ENCODE results near the gene OLR1. TPM values are rescaled to one million over a fixed set of nuclear protein-coding genes. Genes with fewer than 3 reads are reported as not detected.

The OLR1 gene
- total and polyA plus RNA-seq, 2 of the 4 experiments (the other 2 are of a cell fraction) = 3.2 to 4.1 TPM

DNA sequence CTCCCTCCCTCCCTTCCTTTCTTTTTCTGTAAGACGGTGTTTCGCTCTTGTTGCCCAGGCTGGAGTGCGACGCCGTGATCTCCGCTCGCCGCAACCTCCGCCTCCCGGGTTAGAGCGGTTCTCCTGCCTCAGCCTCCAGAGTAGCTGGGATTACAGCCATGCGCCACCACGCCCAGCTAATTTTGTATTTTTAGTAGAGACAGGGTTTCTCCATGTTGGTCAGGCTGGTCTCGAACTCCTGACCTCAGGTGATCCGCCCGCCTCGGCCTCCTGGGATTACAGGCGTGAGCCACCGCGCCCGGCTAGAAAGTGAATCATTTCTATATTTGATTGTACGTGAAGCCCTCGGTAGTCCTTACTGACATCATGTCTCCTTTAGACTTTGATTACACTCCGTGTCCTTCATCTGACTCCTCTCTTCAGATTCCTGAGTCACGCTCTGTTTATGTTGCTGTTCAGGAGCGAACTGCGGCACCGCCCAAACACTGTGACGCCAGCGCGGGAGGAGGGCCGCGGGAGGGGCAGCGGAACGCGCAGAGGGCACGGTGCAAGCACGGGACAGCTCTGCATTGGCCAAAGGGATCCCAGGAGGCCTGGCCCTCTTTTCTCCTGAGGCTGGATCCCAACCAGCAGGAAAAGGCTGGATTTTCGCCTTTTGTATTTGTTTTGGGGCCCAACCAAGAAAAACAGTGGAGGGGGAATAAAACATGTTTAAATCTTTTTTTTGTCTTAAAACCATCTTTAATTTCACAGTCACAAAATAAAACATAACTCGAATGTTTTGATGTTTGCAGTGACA is 40.2 kb upstream of the OLR1 start:
- in situ Hi-C loops (cut with MboI; ENCODE audit: low sequenced_read_pairs) = no loop called here
- POLR2A ChIA-PET (ENCODE audit: unreplicated experiment) = interaction anchor here (1.0 to 1.9 kb wide), 2 partner anchors 23 to 40 kb away, joined by 3 to 6 read pairs; partner anchors contain the start of gene OLR1
- TF ChIP-seq SMC3 (IDR thresholded peaks at IDR 0.05; ENCODE audit: low read depth, low read length) (no peak), BHLHE40 (IDR thresholded peaks at IDR 0.05; ENCODE audit: low read depth, low read length) (peak; percentile 96), MXI1 (IDR thresholded peaks at IDR 0.05; ENCODE audit: borderline replicate concordance, low read depth, low read length) (0 out of 2 replicates have a peak, but pooled peaks have one; percentile 19), RAD21 (IDR thresholded peaks at IDR 0.05; ENCODE audit: low read length) (no peak; the same call in 1 of the 2 replicates), NFE2L2 (IDR thresholded peaks at IDR 0.05; ENCODE audit: low read depth, low read length) (peak; percentile 86), RFX5 (IDR thresholded peaks at IDR 0.05; ENCODE audit: low read depth, low read length) (no peak), CEBPB (IDR thresholded peaks at IDR 0.05; ENCODE audit: low read depth, low read length) (0 out of 2 replicates have a peak, but pooled peaks have one; percentile 11), POLR2A (IDR thresholded peaks at IDR 0.05; ENCODE audit: low read depth, low read length) (peak; percentile 79; the same call in 1 of the 2 replicates), MAZ (IDR thresholded peaks at IDR 0.05; ENCODE audit: borderline replicate concordance, low read depth, low read length) (peak; percentile 100), CHD1 (IDR thresholded peaks at IDR 0.05; ENCODE audit: low read depth, low read length) (no peak), RCOR1 (IDR thresholded peaks at IDR 0.05; ENCODE audit: insufficient replicate concordance, low read length) (peak; percentile 15)
- TF ChIP-seq, protein P1, sequence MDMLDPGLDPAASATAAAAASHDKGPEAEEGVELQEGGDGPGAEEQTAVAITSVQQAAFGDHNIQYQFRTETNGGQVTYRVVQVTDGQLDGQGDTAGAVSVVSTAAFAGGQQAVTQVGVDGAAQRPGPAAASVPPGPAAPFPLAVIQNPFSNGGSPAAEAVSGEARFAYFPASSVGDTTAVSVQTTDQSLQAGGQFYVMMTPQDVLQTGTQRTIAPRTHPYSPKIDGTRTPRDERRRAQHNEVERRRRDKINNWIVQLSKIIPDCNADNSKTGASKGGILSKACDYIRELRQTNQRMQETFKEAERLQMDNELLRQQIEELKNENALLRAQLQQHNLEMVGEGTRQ (IDR thresholded peaks at IDR 0.05; ENCODE audit: low read depth, low read length) = peak; percentile 40
- TF ChIP-seq, protein P2, sequence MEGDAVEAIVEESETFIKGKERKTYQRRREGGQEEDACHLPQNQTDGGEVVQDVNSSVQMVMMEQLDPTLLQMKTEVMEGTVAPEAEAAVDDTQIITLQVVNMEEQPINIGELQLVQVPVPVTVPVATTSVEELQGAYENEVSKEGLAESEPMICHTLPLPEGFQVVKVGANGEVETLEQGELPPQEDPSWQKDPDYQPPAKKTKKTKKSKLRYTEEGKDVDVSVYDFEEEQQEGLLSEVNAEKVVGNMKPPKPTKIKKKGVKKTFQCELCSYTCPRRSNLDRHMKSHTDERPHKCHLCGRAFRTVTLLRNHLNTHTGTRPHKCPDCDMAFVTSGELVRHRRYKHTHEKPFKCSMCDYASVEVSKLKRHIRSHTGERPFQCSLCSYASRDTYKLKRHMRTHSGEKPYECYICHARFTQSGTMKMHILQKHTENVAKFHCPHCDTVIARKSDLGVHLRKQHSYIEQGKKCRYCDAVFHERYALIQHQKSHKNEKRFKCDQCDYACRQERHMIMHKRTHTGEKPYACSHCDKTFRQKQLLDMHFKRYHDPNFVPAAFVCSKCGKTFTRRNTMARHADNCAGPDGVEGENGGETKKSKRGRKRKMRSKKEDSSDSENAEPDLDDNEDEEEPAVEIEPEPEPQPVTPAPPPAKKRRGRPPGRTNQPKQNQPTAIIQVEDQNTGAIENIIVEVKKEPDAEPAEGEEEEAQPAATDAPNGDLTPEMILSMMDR (conservative IDR thresholded peaks at IDR 0.05; ENCODE audit: low read depth, low read length) = no peak

More for the DNA sequence above, 40.2 kb upstream of the OLR1 start:
- dilution Hi-C loops (cut with HindIII; ENCODE audit: low sequenced_read_pairs, unreplicated experiment) = no loop called here
- H3K14ac ChIP-seq (replicated peaks; ENCODE audit: low read depth, low read length) = peak overlapping the region; percentile 45; the same call in 1 of the 2 replicates
- WGBS, 2 experiments (ENCODE audit: extremely low coverage in 2 of 2, insufficient read length in 1 of 2) = 0% methylated on average over 14 of the region's 40 CpGs; no CpG with 5 or more reads in 1 of the 2 experiments
- BruUV-seq (replicated peaks) = no TSS peak
- no peak overlapping the region for H2BK15ac ChIP-seq (ENCODE audit: low read depth, low read length)
- peak overlapping the region; percentile 65 for H4K91ac ChIP-seq (ENCODE audit: insufficient read depth, low read depth, low read length)
- no peak overlapping the region for H4K5ac ChIP-seq (ENCODE audit: low read depth, low read length)
- H3K56ac ChIP-seq (ENCODE audit: extremely low read depth, insufficient read depth, low read length) = peak overlapping the region; percentile 43; the same call in 1 of the 2 replicates
- peak; percentile 90 for ATAC-seq (ENCODE audit: low read depth)
- no peak overlapping the region for H2BK20ac ChIP-seq (ENCODE audit: low read depth, low read length)
- peak overlapping the region; percentile 29 for H3K18ac ChIP-seq (ENCODE audit: low read depth, low read length)
- peaks cover 3 to 25% of the 10 kb centered on the region in 2 experiments; a peak in 3 of 4 replicates for H3K79me1 ChIP-seq (ENCODE audit: low read depth in 1 of 2, low read length in 2 of 2)
- H2AK9ac ChIP-seq (replicated peaks; ENCODE audit: low read depth, low read length, poor library complexity) = no peak overlapping the region
- peak overlapping the region; percentile 68 for H2AFZ ChIP-seq (replicated peaks; ENCODE audit: low read length, poor library complexity)
- peak overlapping the region; percentile 56 for H3K27ac ChIP-seq (ENCODE audit: insufficient read depth, low read length)
- H3K36me3 ChIP-seq (ENCODE audit: control insufficient read depth, insufficient read depth, low read length) = peaks cover 4% of the 10 kb centered on the region
- H4K20me1 ChIP-seq (ENCODE audit: insufficient read depth, low read length) = peaks cover 18% of the 10 kb centered on the region
- H3K23ac ChIP-seq (ENCODE audit: low read depth, low read length) = peak overlapping the region; percentile 4; the same call in 1 of the 2 replicates
- peak overlapping the region; percentile 67; the same call in 1 of the 2 replicates for H2AK5ac ChIP-seq (ENCODE audit: low read depth, low read length)
- no peaks in the 10 kb centered on the region for H3K27me3 ChIP-seq (ENCODE audit: control insufficient read depth, insufficient read depth, low read length)
- H3K9me1 ChIP-seq (ENCODE audit: insufficient read depth, low read length) = peaks cover 7% of the 10 kb centered on the region; the same call in 1 of the 2 replicates
- H3K4ac ChIP-seq (ENCODE audit: low read depth, low read length) = peak overlapping the region; percentile 62
- H3K9ac ChIP-seq (ENCODE audit: low read depth, low read length) = peak overlapping the region; percentile 21
- H3K4me2 ChIP-seq (ENCODE audit: low read depth, low read length) = peak overlapping the region; percentile 70
- intact Hi-C loops (cut with micrococcal nuclease) = loop anchor here (1.0 to 10.0 kb wide), 5 partner anchors 21 to 467 kb away; partner anchors contain the start of gene CLEC2B
- peak overlapping the region; percentile 75 for H2BK5ac ChIP-seq (ENCODE audit: low read depth, low read length, poor library complexity, severe bottlenecking)
- peaks cover 3% of the 10 kb centered on the region; the same call in 1 of the 2 replicates for H3K4me1 ChIP-seq (ENCODE audit: control insufficient read depth, insufficient read depth, low read length)
- no peaks in the 10 kb centered on the region for H3K9me3 ChIP-seq (ENCODE audit: control insufficient read depth, insufficient read depth, low read length)
- CTCF ChIA-PET = interaction anchor here (1.9 kb wide), 1 partner anchor 59 kb away, joined by 6 read pairs; no protein-coding TSS in a partner anchor
- peak overlapping the region; percentile 89 for H3K4me3 ChIP-seq (ENCODE audit: insufficient read depth, low read depth, low read length)
- peak overlapping the region in 1 of 2 experiments; percentile 46; a peak in 1 of 4 replicates for H4K8ac ChIP-seq (ENCODE audit: low read depth in 2 of 2, low read length in 2 of 2)
- peak overlapping the region; percentile 27 for H2BK120ac ChIP-seq (ENCODE audit: low read depth, low read length)
- DNase-seq = peak; percentile 100

Data from IMR-90 (cell line).